CD4-positive, alpha-beta T cell treated with Interferon alpha-2 for 1 hour (primary cell): Measurements from ENCODE around the gene ITPKA.
"Not testable (repeated sequence)": the region's sequence is repeated elsewhere in the genome, so short reads cannot be mapped to it uniquely, and the experiment has no call there.

Experiments
- DNase-seq, 2 donors: peaks; one replicate each; pipeline ENCODE4 v3.0.0-alpha.2; 2020 to 2022

ITPKA gene

DNA sequence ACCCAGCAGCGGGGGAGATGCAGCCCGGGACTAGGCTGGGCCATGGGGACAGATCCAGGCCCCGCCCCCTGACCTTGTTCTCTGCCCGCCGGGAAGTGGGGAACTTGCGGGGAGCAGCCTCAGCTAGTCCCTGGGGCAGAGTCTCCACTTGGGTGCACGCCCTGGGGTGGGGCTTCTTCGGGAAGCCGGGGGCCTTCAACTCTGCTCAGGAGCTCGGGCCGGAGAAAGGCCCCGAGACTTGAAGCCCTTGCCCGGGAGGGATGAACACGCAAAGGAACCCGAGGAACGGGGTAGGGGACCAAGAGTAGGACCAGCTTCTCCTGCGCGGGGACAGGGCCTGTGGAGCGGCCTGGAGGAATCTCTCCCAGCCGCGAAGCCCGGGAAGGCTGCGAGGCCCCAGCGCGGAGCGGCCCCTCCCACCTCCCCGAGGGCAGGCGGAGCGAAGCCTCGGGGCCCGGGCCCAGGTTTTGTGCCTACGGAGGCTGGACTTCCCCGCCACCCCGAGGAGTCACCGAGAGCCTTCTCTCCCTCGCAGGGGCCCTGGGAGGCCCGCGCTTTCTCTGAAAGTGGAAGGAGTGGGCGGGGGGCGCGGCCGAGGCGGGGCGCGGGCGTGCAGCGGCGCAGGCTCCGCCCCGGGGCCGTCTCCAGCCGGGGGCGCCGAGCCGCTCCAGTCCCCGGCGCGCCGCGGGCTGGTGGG is at the start of gene ITPKA:
Gene ITPKA, plus strand, starts transcription at position 670 of the 697 bp plus-strand sequence. CDS start 54 bp downstream, outside the sequence.
- peak; percentile 72 to 81 for DNase-seq

DNA sequence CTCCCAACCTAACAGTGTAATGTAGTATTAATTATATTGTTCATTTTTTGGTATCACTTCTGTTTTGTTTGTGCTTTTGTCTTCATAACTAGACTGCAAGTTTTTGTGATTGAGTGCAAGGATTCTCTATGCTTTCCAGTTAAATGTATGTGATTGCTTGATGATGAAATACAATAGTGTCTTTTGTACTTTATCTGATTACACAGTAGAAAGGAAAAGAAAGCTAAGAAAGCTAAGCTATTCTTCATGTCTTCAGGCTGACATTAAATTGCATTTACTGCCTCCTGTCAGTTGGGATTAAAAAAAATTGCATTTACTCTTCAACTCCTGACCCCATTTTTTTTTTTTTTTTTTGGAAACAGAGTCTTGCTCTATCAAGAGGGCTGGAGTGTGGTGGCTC is 48.3 kb upstream of the ITPKA start:
- no peak for DNase-seq

GRCh38 chr15:41462084-41462795 is 31.4 kb upstream of the ITPKA start:
- DNase-seq = no peak

GRCh38 chr15:41464889-41465580 is 28.6 kb upstream of the ITPKA start:
- no peak for DNase-seq

- peak; percentile 9 to 61 for DNase-seq
Observed at GRCh38 chr15:41465822-41466421, 27.8 kb upstream of the ITPKA start.

- no peak for DNase-seq
Observed at GRCh38 chr15:41466711-41467110, 27.0 kb upstream of the ITPKA start.

DNA sequence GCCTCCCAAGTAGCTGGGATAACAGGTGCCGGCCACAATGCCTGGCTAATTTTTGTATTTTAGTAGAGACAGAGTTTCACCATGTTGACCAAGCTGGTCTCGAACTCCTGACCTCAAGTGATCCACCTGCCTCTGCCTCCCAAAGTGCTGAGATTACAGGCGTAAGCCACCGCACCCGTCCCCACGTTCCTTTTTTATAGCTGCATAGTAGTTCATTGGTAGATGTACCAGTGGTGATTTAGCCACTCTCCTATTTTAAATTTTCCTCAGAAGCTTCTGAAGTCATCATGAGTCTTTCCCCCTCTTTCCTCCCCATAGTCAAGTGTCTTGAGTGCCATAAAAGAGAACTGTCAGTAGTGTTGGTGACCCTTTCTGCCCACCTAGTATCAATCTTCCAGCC is 24.0 kb upstream of the ITPKA start:
- DNase-seq = not testable (repeated sequence)

GRCh38 chr15:41473418-41473817 is 20.3 kb upstream of the ITPKA start:
- no peak for DNase-seq

- no peak for DNase-seq
Observed at GRCh38 chr15:41474436-41474835, 19.2 kb upstream of the ITPKA start.

DNA sequence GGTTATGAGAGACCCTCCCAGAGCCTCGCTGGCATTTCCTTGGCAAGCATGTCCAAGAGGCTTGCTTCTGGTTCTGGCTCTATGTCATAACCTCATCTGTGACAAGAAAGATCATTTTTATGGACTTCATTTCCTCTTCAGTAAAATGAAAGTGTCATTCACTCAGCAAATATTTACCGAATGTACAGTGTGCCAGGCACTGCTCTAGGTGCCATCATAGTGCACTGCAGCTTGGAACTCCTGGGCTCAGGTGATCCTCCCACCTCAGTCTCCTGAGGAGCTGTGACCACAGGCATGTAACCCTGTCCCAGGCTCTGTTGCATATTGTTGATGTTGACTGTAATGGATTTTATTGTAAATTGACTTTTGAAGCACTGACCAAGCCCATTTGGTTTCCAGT is 18.7 kb upstream of the ITPKA start:
- DNase-seq = no peak

- no peak for DNase-seq
Observed at GRCh38 chr15:41476416-41477048, 17.1 kb upstream of the ITPKA start.

DNA sequence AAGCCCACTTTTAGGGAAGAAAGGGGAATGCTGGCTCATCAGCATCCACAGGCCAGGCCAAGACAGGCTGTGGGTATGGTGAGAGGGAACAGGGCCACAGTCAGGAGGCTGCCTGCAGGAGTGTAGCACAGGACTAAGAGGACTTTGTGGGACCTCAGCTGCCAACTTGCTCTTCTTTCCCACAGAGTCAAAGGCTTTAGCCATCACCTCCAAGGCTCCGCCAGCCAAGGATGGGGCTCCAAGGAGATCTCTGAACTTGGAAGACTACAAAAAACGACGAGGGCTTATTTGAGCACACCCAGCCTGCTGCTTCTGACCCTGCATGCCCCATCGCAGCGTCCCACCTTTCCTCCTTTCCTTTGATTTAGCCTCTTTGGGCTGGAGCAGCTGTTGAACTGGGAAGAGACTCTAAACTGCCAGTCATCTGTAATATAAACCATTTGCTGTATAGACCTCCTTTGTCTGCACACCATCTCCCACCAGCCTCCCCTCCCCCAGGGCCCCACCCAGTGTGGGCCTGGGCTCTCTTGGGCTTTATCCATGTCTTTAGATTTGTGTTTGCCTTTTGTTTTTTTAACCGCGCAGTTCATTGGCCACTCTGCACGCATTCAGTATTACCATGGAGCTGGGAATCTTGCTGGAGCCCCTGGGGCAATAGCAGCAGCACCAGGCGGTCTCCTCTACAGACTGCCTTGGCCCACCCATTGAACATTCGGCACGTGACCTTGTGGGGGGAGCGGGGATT is 13.1 kb upstream of the ITPKA start:
- DNase-seq = no peak

- no peak for DNase-seq
Observed at GRCh38 chr15:41482110-41482877, 11.4 kb upstream of the ITPKA start.

DNA sequence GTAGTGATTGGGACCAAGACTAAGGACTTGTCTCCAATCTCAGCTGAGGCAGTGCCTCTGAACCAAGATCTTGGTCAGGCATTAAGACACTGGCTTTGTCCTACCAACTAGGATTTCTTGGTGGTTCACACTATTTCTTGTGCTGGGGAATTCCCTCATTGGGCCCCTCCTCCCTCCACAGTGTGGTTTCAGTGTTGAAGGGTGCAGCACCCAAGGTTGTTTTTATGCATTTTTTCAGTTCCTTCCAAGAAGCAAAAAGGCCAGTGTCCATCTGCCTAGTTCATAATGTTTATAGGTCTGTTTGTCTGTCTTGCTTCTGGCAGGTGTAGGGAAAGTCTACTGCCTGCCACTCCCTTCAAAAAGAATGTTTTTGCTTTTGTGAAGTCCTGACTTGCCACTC is 10.6 kb upstream of the ITPKA start:
- DNase-seq = peak; percentile 16 to 63

- DNase-seq = peak in 1 of 2 donors; percentile 47
Observed at GRCh38 chr15:41483519-41483918, 10.2 kb upstream of the ITPKA start.

- DNase-seq = no peak
Observed at GRCh38 chr15:41484937-41485625, 8.6 kb upstream of the ITPKA start.

DNA sequence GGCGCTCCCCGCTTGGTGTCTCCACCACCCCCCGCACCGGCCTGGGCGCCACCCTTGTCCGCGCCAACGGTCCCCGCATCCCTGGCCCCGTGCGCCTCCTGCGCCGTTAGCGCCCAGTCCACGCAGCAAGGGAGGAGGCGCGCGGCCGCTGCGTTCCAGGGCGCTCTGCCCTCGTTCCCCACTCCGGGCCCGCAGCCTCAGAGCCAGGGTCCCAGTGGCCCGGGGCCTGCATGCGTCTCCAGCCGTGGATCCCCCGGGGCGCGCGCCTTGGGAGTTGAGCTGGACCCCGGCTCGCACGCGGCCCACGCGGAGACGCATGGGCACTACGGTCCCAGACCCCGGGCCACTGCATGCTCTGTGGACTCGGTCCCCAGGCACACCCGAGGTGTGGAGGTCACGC is 7.4 kb upstream of the ITPKA start:
- no peak for DNase-seq

DNA sequence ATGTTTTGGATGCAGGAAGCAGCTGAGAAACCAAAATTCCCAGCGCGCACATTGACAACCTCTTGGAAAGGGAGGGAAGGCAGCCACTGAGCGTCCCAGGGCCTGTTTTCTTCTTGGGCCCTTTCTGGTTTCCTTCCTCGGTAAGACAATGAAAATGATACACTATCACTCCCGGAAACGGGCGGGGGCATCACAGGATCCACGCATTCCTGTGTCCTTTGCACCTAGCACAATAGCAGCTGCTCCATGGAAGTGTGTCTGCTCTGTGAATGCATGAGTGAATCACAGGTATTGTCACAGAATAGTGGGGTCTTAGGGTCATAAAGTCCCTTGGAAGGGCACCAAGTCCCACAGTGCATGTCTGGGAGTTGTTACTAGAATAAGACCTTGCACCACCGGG is 6.3 kb upstream of the ITPKA start:
- no peak for DNase-seq

GRCh38 chr15:41487802-41488201 is 5.9 kb upstream of the ITPKA start:
- peak in 1 of 2 donors; percentile 28 for DNase-seq

DNA sequence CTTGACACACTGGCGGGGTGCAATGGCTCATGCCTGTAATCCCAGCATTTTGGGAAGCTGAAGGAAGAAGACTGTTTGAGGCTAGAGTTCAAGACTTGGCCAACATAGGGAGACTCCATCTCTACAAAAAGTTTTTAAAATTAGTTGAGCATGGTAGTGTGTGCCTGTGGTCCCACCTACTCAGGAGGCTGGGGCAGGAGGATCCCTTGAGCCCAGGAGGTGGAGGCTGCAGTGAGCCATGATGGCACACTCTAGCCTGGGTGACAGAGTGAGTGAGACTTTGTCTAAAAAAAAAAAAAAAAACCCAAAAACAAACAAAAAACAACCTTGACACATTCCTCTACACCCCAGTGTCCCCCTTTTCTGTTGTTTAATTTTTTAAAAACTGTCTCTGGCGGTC is 4.0 kb upstream of the ITPKA start:
- DNase-seq = no peak

DNA sequence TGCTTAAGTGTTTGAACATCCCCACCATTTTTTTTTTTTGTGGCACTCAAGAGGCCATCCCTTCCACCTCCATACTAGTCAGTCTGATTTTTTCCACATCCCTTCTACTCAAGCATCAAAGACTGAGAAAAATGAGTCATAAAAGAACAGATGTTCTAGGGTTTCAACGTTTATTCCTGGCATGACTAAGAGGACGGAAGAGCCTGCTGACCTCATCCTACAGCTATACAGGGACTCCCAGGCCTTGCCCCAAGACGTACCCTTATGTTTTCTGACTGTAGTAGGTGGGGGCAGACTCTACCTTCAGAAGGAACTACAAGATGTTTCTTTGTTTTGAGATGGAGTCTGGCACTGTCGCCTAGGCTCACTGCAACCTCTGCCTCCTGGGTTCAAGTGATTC is 3.3 kb upstream of the ITPKA start:
- DNase-seq = no peak
